ENCODE results near the gene FIP1L1. TPM values are rescaled to one million over a fixed set of nuclear protein-coding genes. Genes with fewer than 3 reads are reported as not detected.

The FIP1L1 gene
- total and polyA plus RNA-seq, 10 of the 15 experiments (the other 5 are each of a cell fraction or from before 2014, with no cell fraction given): 28.1 to 110 (median 59.4) TPM

DNA sequence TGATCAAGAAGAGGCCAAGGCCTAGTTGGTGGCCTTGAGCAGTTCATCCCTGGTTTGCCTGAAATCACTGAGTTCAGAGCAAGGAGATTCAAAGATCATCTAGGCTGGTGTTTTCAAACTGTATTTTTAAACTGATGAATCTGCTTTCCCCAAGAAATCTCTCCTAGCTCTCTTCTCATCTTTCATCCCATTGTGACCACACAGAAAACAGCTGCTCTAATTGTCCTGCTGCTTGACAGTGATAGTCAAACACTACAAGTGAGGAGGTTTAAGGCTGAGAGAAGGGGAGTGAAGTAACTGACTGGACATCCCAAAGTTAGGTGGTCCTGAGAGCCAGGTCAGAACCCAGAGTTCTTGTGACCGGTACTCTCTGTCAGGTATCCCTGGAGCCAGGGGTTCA is 122.3 kb downstream of the FIP1L1 start:
- FAIRE-seq: no peak
- CTCF ChIA-PET: interaction anchor here (0.6 to 3.6 kb wide), 3 partner anchors 9 to 15 kb away, joined by 3 to 14 read pairs (median 4); no protein-coding TSS in a partner anchor
- TF ChIP-seq, protein P1, sequence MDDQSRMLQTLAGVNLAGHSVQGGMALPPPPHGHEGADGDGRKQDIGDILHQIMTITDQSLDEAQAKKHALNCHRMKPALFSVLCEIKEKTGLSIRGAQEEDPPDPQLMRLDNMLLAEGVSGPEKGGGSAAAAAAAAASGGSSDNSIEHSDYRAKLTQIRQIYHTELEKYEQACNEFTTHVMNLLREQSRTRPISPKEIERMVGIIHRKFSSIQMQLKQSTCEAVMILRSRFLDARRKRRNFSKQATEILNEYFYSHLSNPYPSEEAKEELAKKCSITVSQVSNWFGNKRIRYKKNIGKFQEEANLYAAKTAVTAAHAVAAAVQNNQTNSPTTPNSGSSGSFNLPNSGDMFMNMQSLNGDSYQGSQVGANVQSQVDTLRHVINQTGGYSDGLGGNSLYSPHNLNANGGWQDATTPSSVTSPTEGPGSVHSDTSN (IDR thresholded peaks at IDR 0.05; ENCODE audit: insufficient replicate concordance, low read depth, low read length): no peak
- TF ChIP-seq TCF3 (IDR thresholded peaks at IDR 0.05; ENCODE audit: borderline replicate concordance, insufficient read depth, low read depth, low read length) (no peak), NR2F1 (conservative IDR thresholded peaks at IDR 0.05) (no peak), ZBED1 (IDR thresholded peaks at IDR 0.05; ENCODE audit: borderline replicate concordance) (no peak), HDGF (IDR thresholded peaks at IDR 0.05) (no peak), PRDM15 (CRISPR knock-in tag; IDR thresholded peaks at IDR 0.05) (no peak), CREB1 (IDR thresholded peaks at IDR 0.05; ENCODE audit: low read depth) (no peak), POLR2AphosphoS5 (IDR thresholded peaks at IDR 0.05; ENCODE audit: low read length) (no peak), NR2C1 (IDR thresholded peaks at IDR 0.05) (no peak), SIX5 (IDR thresholded peaks at IDR 0.05; ENCODE audit: low read depth, low read length, severe bottlenecking) (no peak), SMARCA5 (IDR thresholded peaks at IDR 0.05) (no peak), PAX5 (IDR thresholded peaks at IDR 0.05; ENCODE audit: borderline replicate concordance, low read depth, low read length) (no peak), POU2F2 (IDR thresholded peaks at IDR 0.05; ENCODE audit: borderline replicate concordance, low read depth, low read length) (no peak), TAF1 (IDR thresholded peaks at IDR 0.05; ENCODE audit: borderline replicate concordance, low read depth, low read length) (no peak), CHD2 (IDR thresholded peaks at IDR 0.05; ENCODE audit: borderline replicate concordance, low read depth, low read length) (no peak), SUZ12 (IDR thresholded peaks at IDR 0.05; ENCODE audit: unreplicated experiment) (no peak)
- TF ChIP-seq, protein P2, sequence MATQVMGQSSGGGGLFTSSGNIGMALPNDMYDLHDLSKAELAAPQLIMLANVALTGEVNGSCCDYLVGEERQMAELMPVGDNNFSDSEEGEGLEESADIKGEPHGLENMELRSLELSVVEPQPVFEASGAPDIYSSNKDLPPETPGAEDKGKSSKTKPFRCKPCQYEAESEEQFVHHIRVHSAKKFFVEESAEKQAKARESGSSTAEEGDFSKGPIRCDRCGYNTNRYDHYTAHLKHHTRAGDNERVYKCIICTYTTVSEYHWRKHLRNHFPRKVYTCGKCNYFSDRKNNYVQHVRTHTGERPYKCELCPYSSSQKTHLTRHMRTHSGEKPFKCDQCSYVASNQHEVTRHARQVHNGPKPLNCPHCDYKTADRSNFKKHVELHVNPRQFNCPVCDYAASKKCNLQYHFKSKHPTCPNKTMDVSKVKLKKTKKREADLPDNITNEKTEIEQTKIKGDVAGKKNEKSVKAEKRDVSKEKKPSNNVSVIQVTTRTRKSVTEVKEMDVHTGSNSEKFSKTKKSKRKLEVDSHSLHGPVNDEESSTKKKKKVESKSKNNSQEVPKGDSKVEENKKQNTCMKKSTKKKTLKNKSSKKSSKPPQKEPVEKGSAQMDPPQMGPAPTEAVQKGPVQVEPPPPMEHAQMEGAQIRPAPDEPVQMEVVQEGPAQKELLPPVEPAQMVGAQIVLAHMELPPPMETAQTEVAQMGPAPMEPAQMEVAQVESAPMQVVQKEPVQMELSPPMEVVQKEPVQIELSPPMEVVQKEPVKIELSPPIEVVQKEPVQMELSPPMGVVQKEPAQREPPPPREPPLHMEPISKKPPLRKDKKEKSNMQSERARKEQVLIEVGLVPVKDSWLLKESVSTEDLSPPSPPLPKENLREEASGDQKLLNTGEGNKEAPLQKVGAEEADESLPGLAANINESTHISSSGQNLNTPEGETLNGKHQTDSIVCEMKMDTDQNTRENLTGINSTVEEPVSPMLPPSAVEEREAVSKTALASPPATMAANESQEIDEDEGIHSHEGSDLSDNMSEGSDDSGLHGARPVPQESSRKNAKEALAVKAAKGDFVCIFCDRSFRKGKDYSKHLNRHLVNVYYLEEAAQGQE (IDR thresholded peaks at IDR 0.05; ENCODE audit: low read depth, low read length): no peak

More for the DNA sequence above, 122.3 kb downstream of the FIP1L1 start:
- Histone ChIP-seq H3K4me2 (ENCODE audit: control insufficient read depth, insufficient read depth) (no peak overlapping the region), H3K36me3 (ENCODE audit: control insufficient read depth in 2 of 2, insufficient read depth in 2 of 2, low read length in 1 of 2) (no peaks in the 10 kb centered on the region), H3K4me3 (no peak overlapping the region), H3K9ac (ENCODE audit: control insufficient read depth, insufficient read depth, low read length) (no peak overlapping the region), H3K9me3 (replicated peaks; ENCODE audit: control insufficient read depth, insufficient read depth, low read length) (no peaks in the 10 kb centered on the region), H3K27me3 (replicated peaks in 1 of 2; ENCODE audit: control insufficient read depth in 2 of 2, insufficient read depth in 2 of 2, low read length in 1 of 2) (no peaks in the 10 kb centered on the region), H2AFZ (ENCODE audit: control insufficient read depth, low read depth, low read length) (no peak overlapping the region), H3K4me1 (ENCODE audit: control insufficient read depth, insufficient read depth, low read length) (no peaks in the 10 kb centered on the region), H3K79me2 (ENCODE audit: control insufficient read depth, insufficient read depth, low read length) (no peaks in the 10 kb centered on the region), H3K27ac (ENCODE audit: control insufficient read depth, insufficient read depth) (no peak overlapping the region), H4K20me1 (ENCODE audit: control insufficient read depth, insufficient read depth) (no peaks in the 10 kb centered on the region)
- no peak for DNase-seq (ENCODE audit: low read depth, low spot score)
- RAD21 ChIA-PET (ENCODE audit: unreplicated experiment): interaction anchor here (1.6 kb wide), 1 partner anchor 154 kb away, joined by 3 read pairs; no protein-coding TSS in a partner anchor
- intact Hi-C loops (cut with micrococcal nuclease; ENCODE audit: unreplicated experiment): loop anchor here (10.0 kb wide), 1 partner anchor 95 kb away; the partner anchor contains the start of gene LNX1
- BruUV-seq (replicated peaks): no TSS peak
- SMC1A ChIA-PET (ENCODE audit: uncharacterized antibody, unreplicated experiment): interaction anchor here (1.2 to 1.4 kb wide), 2 partner anchors 16 to 82 kb away, joined by 3 to 4 read pairs; no protein-coding TSS in a partner anchor
- 94% methylated on average over 1 of the region's 1 CpG for WGBS (ENCODE audit: insufficient coverage, insufficient replicate concordance, low lambda C conversion rate, missing lambda C conversion rate)
- no peak for ATAC-seq
- in situ Hi-C loops (cut with MboI): no loop called here
- POLR2A ChIA-PET: interaction anchor here (0.5 kb wide), 1 partner anchor 140 kb away, joined by 3 read pairs; no protein-coding TSS in a partner anchor

Data from GM12878 (cell line).